Measurements from ENCODE around the gene TMEM120A. TPM values are rescaled to one million over a fixed set of nuclear protein-coding genes. Genes with fewer than 3 reads are reported as not detected.
A peak's percentile ranks its signal among the peaks of the same experiment; 100 is the strongest.
"Not testable (repeated sequence)": the region's sequence is repeated elsewhere in the genome, so short reads cannot be mapped to it uniquely, and the experiment has no call there.

TMEM120A gene
- 53.3 TPM for polyA plus RNA-seq (ENCODE audit: insufficient read length)

DNA sequence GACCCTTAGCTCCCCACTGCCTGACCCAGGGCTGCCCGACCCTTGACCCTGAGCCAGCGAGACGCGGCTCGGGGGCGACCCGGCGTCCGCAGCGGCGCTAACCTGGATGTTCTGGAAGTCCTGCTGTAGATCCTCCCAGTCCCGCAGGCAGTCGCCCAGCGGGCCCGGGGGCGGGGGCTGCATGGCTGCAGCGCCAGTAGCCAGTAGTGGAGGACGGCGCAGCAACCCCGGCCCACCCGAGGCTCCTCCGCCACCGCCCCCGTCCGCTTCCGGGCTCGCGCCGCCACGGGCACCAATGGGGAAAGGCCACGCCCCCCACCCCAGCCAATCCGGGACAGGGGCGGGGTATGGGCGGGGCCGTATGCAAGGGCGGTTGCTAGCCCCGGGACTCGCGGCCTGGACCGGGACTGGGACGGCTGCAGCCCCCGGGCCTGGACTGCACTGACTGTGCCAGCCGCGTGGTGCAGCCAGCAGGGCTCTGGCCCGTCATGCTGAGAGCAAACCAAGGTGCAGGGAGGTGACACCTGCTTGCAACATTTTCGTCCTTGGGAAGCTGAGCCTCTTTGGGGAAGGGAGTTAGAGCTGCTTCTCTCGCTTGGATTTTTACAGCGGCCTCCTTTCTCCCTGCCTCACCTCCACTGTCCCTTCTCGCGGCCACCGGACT lies at the start of gene TMEM120A:
TSS of gene TMEM120A (minus strand) at position 208 of the 664 bp plus-strand sequence. CDS start at position 183, 25 bp downstream.
- DNase-seq (ENCODE audit: low read depth) = peak; percentile 62

DNA sequence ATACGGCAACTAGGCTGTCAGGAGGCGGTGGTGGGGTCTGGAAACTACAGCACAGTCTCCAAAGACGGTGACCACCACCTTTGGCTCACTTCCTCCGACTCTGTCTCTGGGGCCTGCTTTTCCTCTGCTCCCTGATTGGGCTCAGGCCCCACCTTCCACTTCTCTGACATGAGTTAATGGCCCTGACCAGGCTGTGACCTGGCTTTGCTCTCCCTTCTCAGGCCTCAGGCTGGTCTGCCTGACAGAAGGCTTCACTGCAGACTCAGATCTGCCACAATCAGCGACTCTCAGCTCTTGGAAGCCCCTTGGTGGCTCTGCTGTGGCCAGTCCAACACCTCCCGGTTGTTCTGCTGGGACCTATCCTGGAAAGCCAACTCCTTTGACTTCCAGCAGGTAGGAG lies 45.7 kb upstream of the TMEM120A start:
- DNase-seq (ENCODE audit: low read depth) = no peak

DNA sequence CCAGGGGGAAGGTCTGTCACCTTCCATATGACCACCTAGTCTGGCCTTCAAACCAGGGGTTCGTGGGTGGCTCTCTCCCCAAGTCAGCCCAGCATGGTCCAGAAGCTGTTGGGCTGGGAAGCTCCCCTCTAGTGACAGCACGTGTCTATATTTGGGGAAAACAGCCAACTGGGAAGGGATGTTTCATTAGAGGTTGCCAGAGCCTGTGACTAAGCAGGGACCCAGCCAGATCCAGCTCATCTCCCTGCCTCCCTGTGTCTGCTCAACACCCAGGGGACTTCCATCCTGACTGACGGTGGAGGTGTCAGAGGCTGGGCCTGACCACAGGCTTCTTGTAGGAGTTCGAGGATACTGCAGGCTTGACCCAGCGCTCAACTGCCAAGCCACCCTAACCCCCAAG lies 42.9 kb upstream of the TMEM120A start:
- no peak for DNase-seq (ENCODE audit: low read depth)

DNA sequence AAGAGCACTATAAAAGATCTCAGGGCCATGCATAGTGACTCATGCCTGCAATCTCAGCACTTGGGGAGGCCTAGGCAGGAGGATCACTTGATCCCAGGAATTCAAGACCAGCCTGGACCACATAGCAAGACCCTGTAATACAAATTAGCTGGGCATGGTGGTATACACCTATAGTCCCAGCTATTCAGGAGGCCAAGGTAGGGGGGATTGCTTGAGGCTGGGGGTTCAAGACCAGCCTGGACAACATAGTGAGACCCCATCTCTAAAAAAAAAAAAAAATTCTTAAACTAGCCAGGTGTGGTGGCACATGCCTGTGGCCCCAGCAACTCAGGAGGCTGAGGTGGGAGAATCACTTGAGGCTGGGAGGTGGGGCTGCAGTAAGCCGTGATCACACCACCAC lies 37.6 kb upstream of the TMEM120A start:
- no peak for DNase-seq (ENCODE audit: low read depth)

DNA sequence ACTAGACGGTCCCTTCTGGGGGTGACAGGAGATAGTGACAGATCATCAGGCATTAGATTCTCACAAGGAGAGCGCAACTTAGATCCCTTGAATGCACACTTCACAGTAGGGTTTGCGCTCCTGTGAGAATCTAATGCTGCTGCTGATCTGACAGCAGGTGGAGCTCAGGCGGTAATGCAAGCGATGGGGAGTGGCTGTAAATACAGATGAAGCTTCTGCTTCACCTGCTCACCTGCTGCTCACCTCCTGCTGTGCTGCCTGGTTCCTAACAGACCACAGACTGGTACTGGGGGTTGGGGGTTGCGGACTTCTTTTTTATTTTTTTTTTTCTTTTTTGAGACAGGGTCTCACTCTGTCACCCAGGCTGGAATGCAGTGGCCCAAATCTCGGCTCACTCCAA lies 35.3 kb upstream of the TMEM120A start:
- not testable (repeated sequence) for DNase-seq (ENCODE audit: low read depth)

DNA sequence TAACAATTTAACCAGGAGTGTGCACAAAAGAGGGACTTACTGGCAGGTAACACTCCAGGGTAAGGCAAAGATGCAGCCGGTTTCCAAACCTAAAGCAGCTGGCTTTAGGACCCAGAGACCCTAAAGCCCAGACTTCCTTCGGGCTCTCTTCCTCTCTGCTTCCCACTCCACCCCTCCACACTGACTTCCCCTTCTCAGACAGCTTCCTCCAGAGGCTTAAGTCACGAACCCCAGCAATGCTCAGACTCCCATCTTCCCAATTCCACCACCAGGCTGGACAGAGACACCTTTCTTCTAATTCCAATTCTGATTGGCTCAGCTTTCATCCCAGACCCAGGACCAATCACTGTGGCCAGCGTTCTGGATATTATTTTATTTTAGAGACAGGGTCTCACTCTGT lies 28.6 kb upstream of the TMEM120A start:
- DNase-seq (ENCODE audit: low read depth) = no peak

DNA sequence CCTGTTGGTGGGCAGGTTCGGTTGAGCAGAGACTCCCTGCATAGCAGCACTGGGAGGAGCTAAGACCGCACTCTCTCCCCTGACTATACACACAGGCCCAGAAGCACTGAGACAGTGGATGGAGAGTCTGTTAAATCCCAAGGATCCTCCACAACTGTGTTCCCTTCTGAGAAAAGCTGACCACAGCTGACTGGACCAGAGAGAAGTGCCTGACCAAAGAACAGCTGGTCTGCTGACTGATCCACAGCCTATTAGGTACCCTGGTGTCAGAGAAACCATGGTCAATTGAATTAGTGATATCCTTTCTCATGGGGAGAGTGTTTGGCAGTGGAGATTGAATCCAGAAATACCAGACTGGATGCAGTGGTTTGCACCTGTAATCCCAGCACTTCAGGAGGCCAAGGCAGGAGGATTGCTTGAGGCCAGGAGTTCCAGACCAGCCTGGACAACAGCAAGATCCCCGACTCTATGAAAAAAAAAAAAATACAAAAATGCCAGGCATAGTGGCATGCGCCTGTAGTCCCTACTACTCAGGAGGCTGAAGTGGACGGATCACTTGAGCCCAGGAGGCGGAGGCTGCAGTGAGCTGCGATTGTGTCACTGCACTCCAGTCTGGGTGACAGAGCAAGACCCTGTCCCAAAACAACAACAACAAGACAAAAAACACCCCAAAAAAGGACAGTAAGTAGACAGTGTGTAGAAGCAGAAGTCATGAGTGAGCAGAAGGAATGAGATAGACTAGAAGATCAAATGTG lies 27.8 kb upstream of the TMEM120A start:
- DNase-seq (ENCODE audit: low read depth) = no peak

DNA sequence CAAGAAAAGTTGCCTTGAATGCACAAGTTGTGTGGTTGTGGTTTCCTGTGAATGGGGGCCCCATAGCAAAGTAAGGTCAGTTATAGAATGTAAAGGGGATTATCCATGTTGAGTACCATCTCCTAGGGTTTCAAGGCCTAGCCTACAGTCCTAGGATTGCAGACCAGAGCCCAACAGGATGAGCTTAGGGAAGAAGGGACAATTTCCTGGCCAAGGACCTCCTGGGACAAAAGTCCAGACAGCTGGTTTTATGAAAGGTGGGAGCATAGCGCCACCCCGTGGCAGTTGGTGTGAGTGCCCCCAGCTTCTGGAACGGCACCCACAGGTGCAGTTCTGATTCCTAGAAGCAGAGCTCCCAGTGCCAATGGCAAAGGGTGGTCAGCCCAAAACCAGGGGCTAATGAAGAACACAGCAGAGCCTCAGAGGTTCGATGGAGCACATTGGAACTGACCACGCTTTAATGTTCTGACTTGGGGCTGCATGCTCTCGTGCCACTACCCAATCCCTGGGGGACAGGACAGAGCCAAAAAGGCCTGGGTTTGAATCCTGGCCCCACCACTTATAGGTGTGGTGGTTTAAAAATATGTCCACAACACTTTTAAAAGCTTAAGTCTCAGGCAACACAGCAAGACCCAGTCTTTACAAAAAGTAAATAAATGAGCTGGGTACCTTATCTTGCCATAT lies 25.8 kb upstream of the TMEM120A start:
- peak; percentile 39 for DNase-seq (ENCODE audit: low read depth)

DNA sequence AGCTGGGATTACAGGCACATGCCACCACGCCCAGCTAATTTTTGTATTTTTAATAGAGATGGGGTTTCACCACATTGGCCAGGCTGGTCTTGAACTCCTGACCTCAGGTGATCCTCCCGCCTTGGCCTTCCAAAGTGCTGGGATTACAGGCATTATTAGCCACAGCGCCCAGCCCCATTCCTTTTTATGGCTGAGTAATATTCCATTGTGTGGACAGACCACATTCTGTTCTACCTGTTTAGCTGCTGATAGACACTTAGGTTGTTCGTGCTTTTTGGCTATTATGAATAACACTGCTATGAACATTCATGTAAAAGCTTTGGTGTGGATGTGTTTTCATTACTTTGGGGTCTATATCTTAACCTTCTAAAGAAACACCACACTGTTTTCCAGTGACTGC lies 24.1 kb upstream of the TMEM120A start:
- not testable (repeated sequence) for DNase-seq (ENCODE audit: low read depth)

DNA sequence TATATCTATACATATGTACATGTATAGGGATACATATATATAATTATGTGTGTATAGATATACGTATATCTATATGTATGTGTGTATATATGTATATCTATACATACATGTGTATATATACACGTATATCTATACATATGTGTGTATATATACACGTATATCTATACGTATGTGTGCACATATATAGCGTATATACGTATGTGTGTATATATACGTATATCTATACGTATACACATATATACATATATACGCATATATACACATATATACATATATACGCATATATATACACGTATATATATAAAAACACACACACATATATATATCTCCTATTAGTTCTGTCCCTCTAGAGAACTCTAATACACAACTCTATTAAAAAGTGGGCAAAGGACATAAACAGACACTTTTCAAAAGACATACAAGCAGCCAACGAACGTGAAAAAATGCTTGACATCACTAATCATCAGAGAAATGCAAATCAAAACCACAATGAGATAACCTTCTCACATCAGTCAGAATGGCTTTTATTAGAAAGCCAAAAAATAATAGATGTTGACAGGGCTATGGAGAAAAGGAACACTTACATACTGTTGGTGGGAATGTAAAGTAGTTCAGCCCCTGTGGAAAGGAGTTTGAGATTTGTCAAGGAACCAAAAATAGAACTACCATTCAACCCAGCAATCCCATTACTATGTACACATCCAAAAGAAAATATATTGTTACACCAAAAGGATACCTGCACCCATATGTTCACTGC lies 22.0 kb upstream of the TMEM120A start:
- no peak for DNase-seq (ENCODE audit: low read depth)

DNA sequence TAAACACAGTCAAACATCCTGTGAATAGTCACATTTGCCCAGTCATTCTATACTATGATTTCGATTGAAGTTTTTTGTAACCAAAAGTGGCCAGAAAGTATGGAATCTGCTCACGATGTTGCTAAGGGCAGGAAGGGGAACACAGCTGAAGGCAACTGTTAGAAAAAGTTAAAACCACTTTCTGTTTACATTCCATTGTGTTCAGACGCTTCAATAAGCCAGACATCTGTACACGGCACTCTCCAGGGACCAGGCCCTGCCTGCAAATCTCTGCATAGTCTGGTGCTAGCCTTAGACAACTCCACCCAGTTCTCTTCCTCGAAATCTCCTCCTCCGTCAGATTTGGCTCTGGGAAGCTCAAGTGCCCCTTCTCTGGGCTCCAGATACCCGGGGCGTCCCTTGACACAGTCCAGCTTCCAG lies 17.1 kb upstream of the TMEM120A start:
- peak; percentile 59 for DNase-seq (ENCODE audit: low read depth)

DNA sequence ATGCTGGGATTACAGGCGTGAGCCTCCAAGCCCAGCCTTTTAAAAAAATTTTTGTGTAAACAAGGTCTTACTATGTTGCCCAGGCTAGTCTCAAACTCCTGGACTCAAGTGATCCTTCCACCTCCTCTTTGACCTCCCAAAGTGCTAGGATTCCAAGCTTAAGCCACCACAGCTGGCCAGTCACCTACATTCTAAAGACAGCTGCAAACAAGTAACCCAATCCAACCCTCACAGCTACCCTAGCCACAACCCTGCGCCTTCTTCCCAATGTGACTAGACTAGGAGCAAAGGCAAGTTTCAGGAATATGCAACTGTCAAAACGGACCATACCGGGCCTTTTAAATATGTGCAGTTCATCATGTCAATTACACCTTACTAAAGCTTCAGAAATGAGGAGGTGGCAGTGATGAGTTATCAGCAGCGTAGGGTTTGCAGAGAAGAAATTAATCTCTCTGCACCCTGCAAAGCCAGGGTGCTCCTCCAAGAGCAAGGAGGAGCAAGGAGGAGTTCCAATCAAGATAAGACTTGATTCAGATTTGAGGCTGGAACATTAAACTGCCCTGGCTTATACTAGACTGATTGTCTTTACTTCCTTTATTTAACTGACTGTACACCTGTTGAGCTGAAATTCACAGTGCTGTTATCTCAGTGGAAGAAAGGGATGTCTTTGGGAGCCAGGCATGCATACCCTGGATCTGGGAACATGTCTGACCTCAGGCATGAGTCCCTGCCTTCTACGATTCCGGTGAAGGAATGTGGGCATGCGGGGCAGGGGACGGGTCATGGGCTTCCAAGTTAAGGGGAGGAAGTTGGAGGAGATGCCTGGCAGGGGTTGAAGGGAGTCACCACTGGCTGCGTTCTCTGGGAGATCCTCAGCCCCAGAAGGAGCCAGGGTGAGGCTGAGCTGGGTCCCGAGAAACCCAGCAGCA lies 15.5 kb upstream of the TMEM120A start:
- no peak for DNase-seq (ENCODE audit: low read depth)

DNA sequence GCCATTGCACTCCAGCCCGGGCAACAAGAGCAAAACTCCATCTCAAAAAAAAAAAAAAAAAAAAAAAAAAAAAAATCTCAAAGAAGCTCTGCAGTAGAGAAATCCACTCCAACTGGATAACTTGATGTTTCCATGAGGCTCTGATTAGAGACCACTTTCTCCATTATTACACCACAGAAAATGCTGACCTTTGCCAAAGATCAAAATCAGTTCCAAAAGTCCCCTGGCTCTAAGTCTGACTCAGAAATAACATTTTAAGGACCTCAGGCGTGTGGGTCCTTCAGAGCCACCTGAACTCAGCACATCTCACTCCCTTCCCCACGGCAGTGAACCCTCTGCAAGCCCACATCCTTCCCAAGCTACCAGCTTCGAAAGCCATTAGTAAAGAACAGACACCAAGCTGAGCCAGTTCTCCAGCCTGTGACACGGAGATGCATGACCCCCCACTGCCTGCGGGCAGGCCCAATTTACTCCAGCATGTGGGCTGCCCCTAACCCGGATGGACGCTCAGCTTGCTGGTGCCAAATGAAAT lies 13.8 kb upstream of the TMEM120A start:
- DNase-seq (ENCODE audit: low read depth) = no peak

DNA sequence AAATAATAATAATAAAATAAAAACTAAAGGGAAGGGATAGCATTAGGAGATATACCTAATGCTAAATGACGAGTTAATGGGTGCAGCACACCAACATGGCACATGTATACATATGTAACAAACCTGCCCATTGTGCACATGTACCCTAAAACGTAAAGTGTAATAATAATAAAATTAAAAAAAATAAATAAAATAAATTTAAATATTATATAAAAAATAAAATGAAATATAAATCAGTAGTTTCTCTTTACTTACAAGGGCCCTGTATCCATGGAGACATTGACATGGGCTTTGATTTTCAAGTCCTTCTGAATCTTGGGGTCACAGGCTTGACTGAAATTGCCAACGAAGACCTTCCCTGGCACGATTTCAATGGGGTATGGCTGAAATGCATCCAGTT lies 10.6 kb upstream of the TMEM120A start:
- DNase-seq (ENCODE audit: low read depth) = not testable (repeated sequence)

DNA sequence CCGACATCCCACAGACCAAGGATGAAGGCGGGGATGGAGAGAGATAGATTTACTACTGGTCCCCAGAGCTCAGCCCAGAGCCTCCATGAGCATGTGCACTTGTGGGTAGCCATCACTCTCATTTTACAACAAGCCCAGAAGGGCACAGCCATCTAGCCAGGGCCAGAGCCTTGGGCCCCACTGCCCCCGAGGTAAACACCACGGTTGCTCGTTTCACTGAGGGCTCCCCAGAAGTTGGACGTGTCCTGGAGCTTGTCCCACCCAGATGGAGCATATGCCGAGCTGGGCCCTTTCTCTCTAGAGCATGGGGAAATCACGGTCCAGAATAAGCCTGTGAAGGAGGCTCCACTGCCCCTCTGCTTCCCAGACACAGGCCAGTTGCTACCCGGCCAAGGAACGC lies 9.0 kb upstream of the TMEM120A start:
- DNase-seq (ENCODE audit: low read depth) = no peak

DNA sequence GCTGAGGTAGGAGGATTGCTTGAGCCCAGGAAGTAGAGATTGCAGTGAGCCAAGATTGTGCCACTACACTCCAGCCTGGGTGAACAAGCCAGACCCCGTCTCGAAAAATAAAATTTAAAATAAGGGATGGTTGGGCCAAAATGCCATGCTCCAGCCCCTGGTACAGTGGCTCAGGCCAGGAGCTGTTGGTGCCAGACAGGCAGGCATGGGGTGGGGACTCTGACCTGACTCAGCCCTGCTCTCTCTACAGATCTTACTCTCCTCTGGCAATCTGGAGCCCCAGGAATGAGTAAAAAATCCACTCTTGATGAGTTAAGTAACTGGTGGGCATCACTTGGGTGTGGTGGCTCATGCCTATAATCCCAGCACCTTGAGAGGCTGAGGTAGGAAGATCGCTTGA lies 8.4 kb upstream of the TMEM120A start:
- DNase-seq (ENCODE audit: low read depth) = no peak

DNA sequence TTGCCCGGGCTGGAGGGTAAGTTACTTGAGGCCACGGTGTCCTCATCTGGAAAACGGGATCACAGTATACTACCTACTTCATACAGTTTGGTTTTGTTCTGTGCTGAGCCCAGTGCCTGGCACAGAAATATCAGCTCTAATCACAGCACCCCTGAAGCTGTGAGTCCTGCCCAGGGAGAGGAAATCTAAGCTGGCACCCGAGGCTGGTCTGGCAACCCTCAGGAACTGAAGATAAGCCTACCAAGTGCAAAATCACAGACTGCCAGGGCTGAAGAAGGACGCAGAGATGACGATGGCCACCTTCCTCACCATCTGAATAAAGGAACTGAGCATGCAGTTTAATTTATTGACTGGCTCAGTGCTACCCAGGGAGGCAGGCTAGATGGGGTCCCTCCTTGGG lies 7.7 kb upstream of the TMEM120A start:
- DNase-seq (ENCODE audit: low read depth) = no peak

DNA sequence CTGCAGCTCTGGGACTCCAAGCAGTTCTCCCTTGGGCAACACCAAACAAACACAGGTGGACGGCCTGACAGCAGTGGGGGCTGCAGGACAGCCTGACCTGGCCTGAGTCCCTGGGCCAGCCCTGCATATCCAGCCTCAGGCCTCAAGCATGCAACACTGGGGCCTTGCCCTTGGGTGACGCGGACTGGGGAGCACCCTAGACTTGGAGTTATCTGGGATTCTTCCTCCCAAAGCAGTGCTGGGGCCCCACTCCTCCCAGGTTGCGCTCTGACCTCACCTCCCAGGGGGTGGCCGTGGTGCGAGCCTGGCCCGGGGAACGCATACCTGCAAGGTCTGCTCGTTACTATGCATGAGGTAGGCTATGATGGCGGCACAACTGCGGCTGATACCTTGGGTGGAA lies 6.2 kb upstream of the TMEM120A start:
- no peak for DNase-seq (ENCODE audit: low read depth)

DNA sequence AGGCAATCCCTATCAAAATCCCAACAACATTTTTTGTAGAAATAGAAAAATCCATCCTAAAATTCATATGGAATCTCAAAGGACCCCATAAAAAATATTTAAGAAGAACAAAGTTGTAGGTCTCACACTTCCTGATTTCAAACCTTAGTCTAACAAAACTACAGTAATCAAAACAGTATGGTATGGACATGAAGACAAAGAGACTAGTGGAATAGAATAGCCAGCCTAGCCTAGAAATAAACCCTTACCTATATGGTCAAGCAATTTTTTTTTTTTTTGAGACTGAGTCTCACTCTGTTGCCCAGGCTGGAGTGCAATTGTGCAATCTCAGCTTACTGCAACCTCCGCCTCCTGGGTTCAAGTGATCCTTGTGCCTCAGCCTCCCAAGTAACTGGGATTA lies 3.6 kb upstream of the TMEM120A start:
- DNase-seq (ENCODE audit: low read depth) = no peak

DNA sequence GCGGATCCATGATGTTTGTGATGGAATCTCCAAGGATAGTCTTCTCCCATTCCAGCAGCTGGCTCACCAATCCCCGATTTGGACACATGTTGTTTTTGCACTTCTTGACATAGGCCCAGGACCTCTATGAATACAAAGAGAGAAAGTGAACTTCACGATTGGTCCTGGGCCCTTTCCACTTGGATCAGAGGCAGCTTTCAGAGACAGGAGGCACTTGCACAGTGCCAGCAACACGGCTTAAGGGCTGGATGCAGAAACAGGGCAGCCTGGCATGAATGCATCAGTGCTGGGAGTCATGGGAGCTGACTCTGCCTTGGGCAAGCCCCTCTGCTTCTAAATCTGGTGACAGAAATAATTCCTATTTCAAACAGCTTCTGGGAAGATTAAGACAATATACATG lies 2.1 kb upstream of the TMEM120A start:
- no peak for DNase-seq (ENCODE audit: low read depth)

DNA sequence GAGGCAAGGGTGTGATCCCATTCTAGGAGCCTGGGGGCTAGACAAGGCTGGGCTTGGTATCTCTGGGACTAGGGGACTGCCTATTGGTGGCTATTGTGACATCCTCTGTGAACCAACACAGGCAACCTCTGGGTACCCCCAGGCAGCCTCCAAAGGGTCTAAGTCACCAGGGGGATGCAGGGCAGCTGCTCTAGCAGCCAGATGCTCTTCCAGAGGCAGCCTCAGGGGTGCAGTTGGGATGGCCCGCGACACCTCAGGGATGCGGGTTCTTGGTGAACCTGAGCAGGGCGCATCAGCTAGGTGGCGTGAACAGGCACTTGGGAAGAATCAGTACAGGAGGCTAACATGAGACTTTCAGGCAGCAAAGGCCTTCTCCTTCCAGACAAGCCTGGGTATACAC lies 1.6 kb upstream of the TMEM120A start:
- DNase-seq (ENCODE audit: low read depth) = no peak

Data from forelimb muscle (tissue), 1 donor.